ENCODE measurements around the gene KLHL41.
A peak's percentile ranks its signal among the peaks of the same experiment; 100 is the strongest.
"Not testable (repeated sequence)": the region's sequence is repeated elsewhere in the genome, so short reads cannot be mapped to it uniquely, and the experiment has no call there.

Gene KLHL41

DNA sequence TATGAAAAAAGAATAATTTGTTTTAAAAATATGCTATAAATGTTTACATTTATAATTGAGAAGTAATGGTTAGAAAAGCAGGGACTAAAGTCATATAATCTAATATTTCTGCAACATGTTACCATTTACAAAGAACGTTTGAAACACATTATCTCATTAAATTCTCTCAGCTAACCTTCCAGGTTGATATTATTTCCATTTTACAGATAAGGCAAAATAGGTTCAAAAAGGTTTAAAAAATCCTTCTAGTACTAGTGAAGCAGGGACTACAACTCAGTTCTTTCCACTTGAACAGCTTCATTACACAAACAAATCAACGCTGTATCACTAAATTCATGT, 63.3 kb downstream of the KLHL41 start:
- no peak for DNase-seq (ENCODE audit: low spot score)

DNA sequence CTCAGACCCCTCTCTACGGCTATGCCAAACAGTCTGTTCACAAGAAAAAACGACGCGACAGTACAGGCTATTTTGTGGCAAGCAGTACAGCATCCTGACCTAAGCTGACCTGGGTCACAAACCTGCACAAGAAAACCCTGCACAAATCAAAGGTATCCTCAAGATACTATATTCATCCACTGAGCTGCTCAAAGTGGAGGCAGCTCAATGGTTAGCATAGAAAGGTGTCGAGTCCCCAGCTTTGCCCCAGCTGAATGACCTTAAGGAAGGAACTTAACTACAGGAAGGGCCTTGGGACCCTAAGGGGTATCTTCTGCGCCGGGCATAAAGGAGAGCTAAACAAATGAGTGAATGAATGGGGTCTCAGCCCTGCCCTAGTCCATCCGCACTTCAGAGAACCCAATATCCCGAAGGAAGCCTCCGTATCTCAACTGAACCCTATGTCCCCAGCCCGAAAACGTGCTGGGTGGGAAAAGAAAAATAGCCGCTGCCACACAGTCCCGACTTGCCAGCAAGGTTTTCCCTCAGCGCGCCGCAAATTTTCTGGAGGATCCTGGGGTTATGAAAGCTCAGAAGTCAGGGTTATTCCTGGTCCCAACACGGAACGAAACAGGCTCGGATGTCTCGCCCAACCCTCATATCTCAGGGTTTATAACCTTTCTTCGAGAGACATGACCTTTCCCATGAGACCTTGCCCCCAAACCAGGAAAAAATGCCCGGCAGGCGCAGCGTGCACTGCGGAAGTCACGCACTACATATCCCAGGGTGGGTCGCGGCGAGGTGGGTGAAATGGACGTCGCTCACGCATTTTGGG, 63.9 kb downstream of the KLHL41 start, which contains the start of gene FASTKD1:
FASTKD1 (minus strand) TSS at position 706 of the 814 bp plus-strand sequence. CDS start 1,836 bp downstream, outside the sequence.
- DNase-seq (ENCODE audit: low spot score) = peak; percentile 94

DNA sequence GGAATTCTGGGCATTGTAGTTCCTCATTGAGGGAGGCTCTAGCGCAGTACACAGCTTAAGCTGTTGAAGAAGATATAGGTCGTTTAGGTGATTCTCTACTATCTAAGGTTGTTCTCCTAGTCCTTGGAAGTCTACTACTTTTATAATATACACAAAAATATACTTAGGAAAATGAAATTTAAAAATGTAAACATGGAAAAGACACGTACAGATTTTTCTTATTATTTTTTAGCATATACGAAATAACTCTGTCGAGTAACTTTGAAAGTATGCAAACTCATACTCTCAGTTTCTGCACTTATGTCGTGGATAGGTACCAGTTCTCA, 64.4 kb downstream of the KLHL41 start:
- no peak for DNase-seq (ENCODE audit: low spot score)

DNA sequence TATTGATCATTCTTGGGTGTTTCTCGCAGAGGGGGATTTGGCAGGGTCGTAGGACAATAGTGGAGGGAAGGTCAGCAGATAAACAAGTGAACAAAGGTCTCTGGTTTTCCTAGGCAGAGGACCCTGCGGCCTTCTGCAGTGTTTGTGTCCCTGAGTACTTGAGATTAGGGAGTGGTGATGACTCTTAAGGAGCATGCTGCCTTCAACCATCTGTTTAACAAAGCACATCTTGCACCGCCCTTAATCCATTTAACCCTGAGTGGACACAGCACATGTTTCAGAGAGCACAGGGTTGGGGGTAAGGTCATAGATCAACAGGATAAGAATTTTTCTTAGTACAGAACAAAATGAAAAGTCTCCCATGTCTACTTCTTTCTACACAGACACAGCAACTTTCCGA, 65.0 kb downstream of the KLHL41 start:
- not testable (repeated sequence) for DNase-seq (ENCODE audit: low spot score)

DNA sequence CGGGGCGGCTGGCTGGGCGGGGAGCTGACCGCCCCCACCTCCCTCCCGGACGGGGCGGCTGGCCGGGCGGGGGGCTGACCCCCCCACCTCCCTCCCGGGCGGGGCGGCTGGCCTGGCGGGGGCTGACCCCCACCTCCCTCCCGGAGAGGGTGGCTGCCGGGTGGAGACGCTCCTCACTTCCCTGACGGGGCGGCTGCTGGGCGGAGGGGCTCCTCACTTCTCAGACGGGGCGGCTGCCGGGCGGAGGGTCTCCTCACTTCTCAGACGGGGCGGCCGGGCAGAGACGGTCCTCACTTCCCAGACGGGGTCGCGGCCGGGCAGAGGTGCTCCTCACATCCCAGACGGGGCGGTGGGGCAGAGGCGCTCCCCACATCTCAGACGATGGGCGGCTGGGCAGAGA, 65.8 kb downstream of the KLHL41 start:
- not testable (repeated sequence) for DNase-seq (ENCODE audit: low spot score)

Measured in pons (tissue), 1 donor.